ENCODE results near the gene ABCB11. TPM values are rescaled to one million over a fixed set of nuclear protein-coding genes. Genes with fewer than 3 reads are reported as not detected.

ABCB11 gene
- polyA plus RNA-seq, 3 donors: not detected

DNA sequence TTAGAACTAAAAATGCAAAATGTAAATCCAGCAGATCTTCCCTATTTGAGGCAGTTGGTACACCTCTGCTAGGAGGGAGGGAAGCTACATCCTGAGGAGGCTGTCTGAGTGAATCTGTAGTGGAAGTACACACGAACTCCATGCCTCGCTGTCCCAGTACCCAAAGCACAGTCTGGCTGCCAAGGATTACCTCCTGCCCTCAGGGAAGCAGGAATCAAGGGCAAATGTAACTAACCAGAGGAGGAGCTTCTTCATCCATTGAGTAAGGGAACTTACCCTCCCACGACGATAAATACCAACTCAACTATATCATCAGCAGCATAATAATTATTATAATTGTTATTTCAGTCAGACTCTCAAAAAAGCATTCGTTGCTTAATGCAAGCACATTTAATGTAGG, 40.3 kb upstream of the ABCB11 start:
- WGBS (ENCODE audit: insufficient coverage): no CpG with 5 or more reads among the region's 5 CpGs
- peak overlapping the region; percentile 69 to 90 for H3K27ac ChIP-seq (ENCODE audit: low read depth in 1 of 2, low read length in 2 of 2)

DNA sequence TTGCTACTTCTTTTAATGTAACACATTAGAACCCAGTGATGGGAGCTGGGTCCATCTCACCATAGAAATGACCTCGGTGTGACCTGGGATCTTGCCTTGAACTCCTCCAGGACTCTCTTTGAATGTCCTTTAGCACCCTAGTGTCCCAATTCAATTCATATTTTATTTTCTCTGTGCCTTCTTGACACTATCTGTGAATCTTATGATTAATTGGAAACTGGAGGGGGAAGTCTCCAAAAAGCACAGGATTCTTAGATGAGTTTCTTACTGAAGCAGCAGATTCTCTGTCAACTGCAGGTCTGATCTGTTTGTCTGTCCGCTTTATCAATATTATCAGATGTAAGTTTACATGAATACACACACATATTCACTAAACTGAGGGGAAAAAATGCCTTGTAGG, 38.7 kb upstream of the ABCB11 start:
- peaks cover 86 to 94% of the 10 kb centered on the region in 2 donors for H3K4me1 ChIP-seq (ENCODE audit: control insufficient read depth in 1 of 2, insufficient read depth in 2 of 2, low read length in 2 of 2)
- peaks cover 22% of the 10 kb centered on the region for H3K79me2 ChIP-seq (ENCODE audit: insufficient read depth, low read length)
- no peaks in the 10 kb centered on the region for H3K36me3 Mint-ChIP-seq
- H2AFZ ChIP-seq (ENCODE audit: insufficient read depth, low read depth, low read length, poor library complexity, severe bottlenecking): no peak overlapping the region
- no peaks in the 10 kb centered on the region for H3K27me3 ChIP-seq (ENCODE audit: control insufficient read depth in 2 of 2, insufficient read depth in 2 of 2, low read length in 2 of 2)
- H3K4me3 ChIP-seq (replicated peaks in 1 of 3; ENCODE audit: low read depth in 2 of 3, low read length in 3 of 3): peak overlapping the region; percentile 24 to 70 (median 57)
- peaks cover 91% of the 10 kb centered on the region for H3K4me1 Mint-ChIP-seq
- peak overlapping the region; percentile 83 to 95 (median 91) for H3K27ac Mint-ChIP-seq
- no peaks in the 10 kb centered on the region for H4K20me1 ChIP-seq (ENCODE audit: insufficient read depth, low read length)
- peak overlapping the region; percentile 73 to 86 for H3K4me3 Mint-ChIP-seq
- intact Hi-C loops (cut with micrococcal nuclease): loop anchor here (2.0 to 5.0 kb wide), 3 partner anchors 31 to 33 kb away; no protein-coding TSS in a partner anchor
- no peaks in the 10 kb centered on the region for H3K9me3 ChIP-seq (replicated peaks in 1 of 2; ENCODE audit: control insufficient read depth in 1 of 2, insufficient read depth in 1 of 2, low read length in 2 of 2)
- H3K9me3 Mint-ChIP-seq: peaks cover 0 to 3% (median 0%) of the 10 kb centered on the region in 7 donors
- peak overlapping the region; percentile 64 to 90 for H3K27ac ChIP-seq (ENCODE audit: low read depth in 1 of 2, low read length in 2 of 2)
- H3K27me3 Mint-ChIP-seq (ENCODE audit: low read depth in 3 of 3): peaks cover 0 to 3% (median 0%) of the 10 kb centered on the region in 3 donors
- no peak for TF ChIP-seq CTCF (IDR thresholded peaks at IDR 0.05)
- peak overlapping the region; percentile 69 for H3K4me2 ChIP-seq (replicated peaks; ENCODE audit: extremely low read depth, low read length, poor library complexity, severe bottlenecking)
- WGBS (ENCODE audit: insufficient coverage): no CpG with 5 or more reads among the region's 2 CpGs
- H3K36me3 ChIP-seq (replicated peaks in 1 of 2; ENCODE audit: control insufficient read depth in 1 of 2, insufficient read depth in 2 of 2, low read length in 2 of 2): no peaks in the 10 kb centered on the region
- DNase-seq: no peak
- peak overlapping the region; percentile 28 for H3K9ac ChIP-seq (ENCODE audit: insufficient read depth, low read length, poor library complexity, severe bottlenecking)

More for the DNA sequence above, 40.3 kb upstream of the ABCB11 start:
- no peak for TF ChIP-seq CTCF (IDR thresholded peaks at IDR 0.05)
- Mint-ChIP-seq H3K36me3 (peaks cover 0 to 6% of the 10 kb centered on the region in 2 donors), H3K4me1 (peaks cover 83% of the 10 kb centered on the region), H3K27me3 (ENCODE audit: low read depth in 3 of 3) (peaks cover 0 to 3% (median 0%) of the 10 kb centered on the region in 3 donors), H3K27ac (peak overlapping the region; percentile 92 to 98 (median 96)), H3K4me3 (peak overlapping the region; percentile 73 to 82), H3K9me3 (peaks cover 0 to 4% (median 0%) of the 10 kb centered on the region in 7 donors)
- Histone ChIP-seq H3K9ac (ENCODE audit: insufficient read depth, low read length, poor library complexity, severe bottlenecking) (no peak overlapping the region), H3K4me1 (ENCODE audit: control insufficient read depth in 1 of 2, insufficient read depth in 2 of 2, low read length in 2 of 2) (peaks cover 77 to 84% of the 10 kb centered on the region in 2 donors), H3K4me3 (replicated peaks in 1 of 3; ENCODE audit: low read depth in 2 of 3, low read length in 3 of 3) (peak overlapping the region in 2 of 3 experiments; percentile 30 to 70), H3K9me3 (replicated peaks in 1 of 2; ENCODE audit: control insufficient read depth in 1 of 2, insufficient read depth in 1 of 2, low read length in 2 of 2) (no peaks in the 10 kb centered on the region), H3K4me2 (replicated peaks; ENCODE audit: extremely low read depth, low read length, poor library complexity, severe bottlenecking) (peak overlapping the region; percentile 62), H3K27me3 (ENCODE audit: control insufficient read depth in 2 of 2, insufficient read depth in 2 of 2, low read length in 2 of 2) (no peaks in the 10 kb centered on the region), H2AFZ (ENCODE audit: insufficient read depth, low read depth, low read length, poor library complexity, severe bottlenecking) (no peak overlapping the region), H4K20me1 (ENCODE audit: insufficient read depth, low read length) (no peaks in the 10 kb centered on the region), H3K79me2 (ENCODE audit: insufficient read depth, low read length) (peaks cover 33% of the 10 kb centered on the region), H3K36me3 (replicated peaks in 1 of 2; ENCODE audit: control insufficient read depth in 1 of 2, insufficient read depth in 2 of 2, low read length in 2 of 2) (no peaks in the 10 kb centered on the region)
- peak in 1 of 3 donors; percentile 26 for DNase-seq
- intact Hi-C loops (cut with micrococcal nuclease): loop anchor here in 1 of 2 donors (5.0 kb wide), 1 partner anchor 34 kb away; no protein-coding TSS in a partner anchor

Data from CD14-positive monocyte (primary cell).